ENCODE results near the gene ZNF385B. TPM values are rescaled to one million over a fixed set of nuclear protein-coding genes. Genes with fewer than 3 reads are reported as not detected.

ZNF385B gene
- total RNA-seq, 1 experiment from 2014 or later, result 9.3 TPM

GRCh38 chr2:179528576-179529069 is 332.8 kb downstream of the ZNF385B start:
- BruUV-seq (replicated peaks), result no TSS peak
- H3K9me3 ChIP-seq (ENCODE audit: control insufficient read depth in 1 of 2, insufficient read depth in 1 of 2, low read depth in 1 of 2, low read length in 2 of 2), result no peaks in the 10 kb centered on the region
- ATAC-seq, result no peak
- ChIA-PET CTCF (interaction anchor here (0.5 kb wide), 1 partner anchor 711 kb away, joined by 3 read pairs; no protein-coding TSS in a partner anchor), RAD21 (ENCODE audit: low non-redundant PET in 1 of 2, low total read pairs in 2 of 2, uncharacterized antibody in 2 of 2, unreplicated experiment in 2 of 2) (no interaction called here), POLR2A (no interaction called here)
- no peak overlapping the region for H3K4me2 ChIP-seq (ENCODE audit: low read length)
- no peaks in the 10 kb centered on the region for H3K4me1 ChIP-seq (ENCODE audit: control insufficient read depth in 1 of 2, insufficient read depth in 2 of 2, low read length in 2 of 2)
- no peaks in the 10 kb centered on the region for H4K20me1 ChIP-seq (ENCODE audit: insufficient read depth)
- H3K9me2 ChIP-seq (ENCODE audit: insufficient read depth), result no peaks in the 10 kb centered on the region
- no peak overlapping the region for H3K9ac ChIP-seq (ENCODE audit: low read length)
- H2AFZ ChIP-seq (ENCODE audit: low read depth, low read length, poor library complexity, severe bottlenecking), result no peak overlapping the region
- H3K27ac ChIP-seq (ENCODE audit: low read depth, low read length), result no peak overlapping the region
- H3K4me3 ChIP-seq (replicated peaks in 1 of 2; ENCODE audit: low read depth in 1 of 2, low read length in 2 of 2), result no peak overlapping the region
- TF ChIP-seq RAD21 (IDR thresholded peaks at IDR 0.05; ENCODE audit: low read depth) (no peak), JUND (IDR thresholded peaks at IDR 0.05) (no peak), SP1 (IDR thresholded peaks at IDR 0.05; ENCODE audit: low read depth) (no peak), EGR1 (IDR thresholded peaks at IDR 0.05; ENCODE audit: low read depth) (no peak), SRF (IDR thresholded peaks at IDR 0.05; ENCODE audit: low read depth) (no peak), ZNF274 (IDR thresholded peaks at IDR 0.05; ENCODE audit: low read depth, low read length) (no peak), ATF3 (IDR thresholded peaks at IDR 0.05) (no peak)
- H3K36me3 ChIP-seq (ENCODE audit: control insufficient read depth in 1 of 2, insufficient read depth in 2 of 2, low read length in 2 of 2), result no peaks in the 10 kb centered on the region
- no peaks in the 10 kb centered on the region for H3K27me3 ChIP-seq (ENCODE audit: insufficient read depth, low read length)
- DNase-seq (ENCODE audit: low read depth, low spot score), result no peak
- intact Hi-C loops (cut with micrococcal nuclease), result no loop called here
- H3K79me2 ChIP-seq (ENCODE audit: insufficient read depth, low read length), result no peaks in the 10 kb centered on the region

- H3K27me3 ChIP-seq (ENCODE audit: insufficient read depth, low read length), result no peaks in the 10 kb centered on the region
- H3K9me2 ChIP-seq (ENCODE audit: insufficient read depth), result no peaks in the 10 kb centered on the region
- H3K4me3 ChIP-seq (replicated peaks in 1 of 2; ENCODE audit: low read depth in 1 of 2, low read length in 2 of 2), result no peak overlapping the region
- intact Hi-C loops (cut with micrococcal nuclease), result no loop called here
- H3K9me3 ChIP-seq (ENCODE audit: control insufficient read depth in 1 of 2, insufficient read depth in 1 of 2, low read depth in 1 of 2, low read length in 2 of 2), result no peaks in the 10 kb centered on the region
- no peak overlapping the region for H2AFZ ChIP-seq (ENCODE audit: low read depth, low read length, poor library complexity, severe bottlenecking)
- no peak overlapping the region for H3K27ac ChIP-seq (ENCODE audit: low read depth, low read length)
- ChIA-PET POLR2A (no interaction called here), RAD21 (ENCODE audit: low non-redundant PET in 1 of 2, low total read pairs in 2 of 2, uncharacterized antibody in 2 of 2, unreplicated experiment in 2 of 2) (no interaction called here), CTCF (no interaction called here)
- H3K4me1 ChIP-seq (ENCODE audit: control insufficient read depth in 1 of 2, insufficient read depth in 2 of 2, low read length in 2 of 2), result no peaks in the 10 kb centered on the region
- no peak for ATAC-seq
- H3K36me3 ChIP-seq (ENCODE audit: control insufficient read depth in 1 of 2, insufficient read depth in 2 of 2, low read length in 2 of 2), result no peaks in the 10 kb centered on the region
- DNase-seq (ENCODE audit: low read depth, low spot score), result no peak
- H4K20me1 ChIP-seq (ENCODE audit: insufficient read depth), result no peaks in the 10 kb centered on the region
- H3K9ac ChIP-seq (ENCODE audit: low read length), result no peak overlapping the region
- no peak overlapping the region for H3K4me2 ChIP-seq (ENCODE audit: low read length)
- no peak for TF ChIP-seq ELF1 (IDR thresholded peaks at IDR 0.05; ENCODE audit: borderline replicate concordance, low read depth)
- TF ChIP-seq SRF (IDR thresholded peaks at IDR 0.05; ENCODE audit: low read depth), result no peak
- no peak for TF ChIP-seq JUND (IDR thresholded peaks at IDR 0.05)
- no peak for TF ChIP-seq ZFX (IDR thresholded peaks at IDR 0.05)
- no peaks in the 10 kb centered on the region for H3K79me2 ChIP-seq (ENCODE audit: insufficient read depth, low read length)
- no TSS peak for BruUV-seq (replicated peaks)
Measured at GRCh38 chr2:179525340-179525739, 336.1 kb downstream of the ZNF385B start.

Measured in HCT116 (cell line).